GM12801 (cell line): ENCODE measurements around the gene HOXA6.

Experiments used
- TF ChIP-seq, protein P1 (sequence below): IDR thresholded peaks from one replicate; pipeline ENCODE4 v1.5.1; 2011; ENCODE audit warnings: control low read depth; ENCODE audit not compliant: insufficient read length; ENCODE audit errors: extremely low read depth

Gene HOXA6

GRCh38 chr7:27102581-27103442 lies 44.8 kb downstream of the HOXA6 start, which contains the start of gene HOXA2:
HOXA2 (minus strand) TSS chr7:27102683; CDS start chr7:27102500, 183 bp downstream.
- TF ChIP-seq, protein P1, sequence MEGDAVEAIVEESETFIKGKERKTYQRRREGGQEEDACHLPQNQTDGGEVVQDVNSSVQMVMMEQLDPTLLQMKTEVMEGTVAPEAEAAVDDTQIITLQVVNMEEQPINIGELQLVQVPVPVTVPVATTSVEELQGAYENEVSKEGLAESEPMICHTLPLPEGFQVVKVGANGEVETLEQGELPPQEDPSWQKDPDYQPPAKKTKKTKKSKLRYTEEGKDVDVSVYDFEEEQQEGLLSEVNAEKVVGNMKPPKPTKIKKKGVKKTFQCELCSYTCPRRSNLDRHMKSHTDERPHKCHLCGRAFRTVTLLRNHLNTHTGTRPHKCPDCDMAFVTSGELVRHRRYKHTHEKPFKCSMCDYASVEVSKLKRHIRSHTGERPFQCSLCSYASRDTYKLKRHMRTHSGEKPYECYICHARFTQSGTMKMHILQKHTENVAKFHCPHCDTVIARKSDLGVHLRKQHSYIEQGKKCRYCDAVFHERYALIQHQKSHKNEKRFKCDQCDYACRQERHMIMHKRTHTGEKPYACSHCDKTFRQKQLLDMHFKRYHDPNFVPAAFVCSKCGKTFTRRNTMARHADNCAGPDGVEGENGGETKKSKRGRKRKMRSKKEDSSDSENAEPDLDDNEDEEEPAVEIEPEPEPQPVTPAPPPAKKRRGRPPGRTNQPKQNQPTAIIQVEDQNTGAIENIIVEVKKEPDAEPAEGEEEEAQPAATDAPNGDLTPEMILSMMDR = no peak

DNA sequence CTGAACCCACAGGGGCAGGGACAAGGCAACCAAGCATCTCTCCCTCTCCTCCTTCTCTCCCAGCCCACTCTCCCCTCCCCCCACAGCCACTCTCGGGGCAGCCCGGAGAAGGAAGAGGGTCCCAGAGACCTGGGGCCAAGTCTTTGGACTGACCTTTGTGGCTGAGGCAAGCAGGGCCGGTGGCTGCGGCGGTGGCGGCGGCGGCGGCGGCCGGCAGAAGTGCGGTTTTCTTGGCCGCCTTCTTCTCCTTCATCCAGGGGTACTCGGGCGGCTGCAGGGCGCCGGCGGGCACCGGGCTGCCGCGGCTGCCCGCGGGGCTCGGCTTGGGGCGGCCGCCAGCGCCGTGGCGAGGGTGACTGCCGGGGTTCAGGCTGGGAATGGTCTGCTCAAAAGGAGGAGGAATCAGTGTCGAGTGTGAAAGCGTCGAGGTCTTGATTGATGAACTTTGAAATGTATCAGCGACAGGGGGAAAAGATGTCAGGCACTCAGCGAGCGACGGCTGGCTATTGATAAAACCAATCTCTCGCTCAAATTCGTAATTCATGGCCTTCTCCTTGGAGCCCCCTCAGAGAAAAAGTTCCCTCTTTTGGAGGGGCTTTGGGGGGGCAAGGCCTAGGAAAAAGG lies 45.5 kb downstream of the HOXA6 start:
- TF ChIP-seq, protein P1 = no peak

DNA sequence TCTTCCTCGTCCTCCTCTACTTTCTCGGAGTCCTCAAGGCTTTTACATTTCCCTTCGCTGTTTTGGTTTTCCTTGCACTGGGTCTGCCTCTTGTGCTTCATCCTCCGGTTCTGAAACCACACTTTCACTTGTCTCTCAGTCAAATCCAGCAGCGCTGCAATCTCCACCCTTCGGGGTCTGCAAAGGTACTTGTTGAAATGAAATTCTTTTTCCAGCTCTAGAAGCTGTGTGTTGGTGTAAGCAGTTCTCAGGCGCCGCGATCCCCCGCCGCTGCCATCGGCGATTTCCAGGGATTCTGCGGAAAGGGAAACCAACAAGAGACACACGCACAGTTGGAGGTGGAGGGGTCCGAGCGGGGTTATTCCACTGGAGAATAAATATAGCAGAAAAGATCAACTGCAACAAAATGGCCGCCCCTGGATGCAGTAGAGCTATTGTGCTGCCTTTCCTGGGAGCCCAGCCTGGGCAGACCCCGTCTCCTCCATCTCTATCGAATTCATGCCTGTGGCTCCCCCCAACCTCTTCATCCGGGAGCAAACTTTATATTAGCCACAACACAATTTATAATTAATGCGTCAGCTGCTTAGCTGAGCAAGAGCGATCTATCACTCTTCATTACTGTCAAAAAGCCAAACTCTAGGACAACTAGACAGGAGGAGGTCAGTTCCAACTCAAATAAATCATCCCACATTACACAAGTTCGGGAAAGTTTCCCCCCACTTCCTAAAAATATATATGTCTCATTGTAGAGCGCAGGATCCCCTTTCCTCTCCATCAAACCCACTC lies 46.2 kb downstream of the HOXA6 start:
- TF ChIP-seq, protein P1 = no peak

DNA sequence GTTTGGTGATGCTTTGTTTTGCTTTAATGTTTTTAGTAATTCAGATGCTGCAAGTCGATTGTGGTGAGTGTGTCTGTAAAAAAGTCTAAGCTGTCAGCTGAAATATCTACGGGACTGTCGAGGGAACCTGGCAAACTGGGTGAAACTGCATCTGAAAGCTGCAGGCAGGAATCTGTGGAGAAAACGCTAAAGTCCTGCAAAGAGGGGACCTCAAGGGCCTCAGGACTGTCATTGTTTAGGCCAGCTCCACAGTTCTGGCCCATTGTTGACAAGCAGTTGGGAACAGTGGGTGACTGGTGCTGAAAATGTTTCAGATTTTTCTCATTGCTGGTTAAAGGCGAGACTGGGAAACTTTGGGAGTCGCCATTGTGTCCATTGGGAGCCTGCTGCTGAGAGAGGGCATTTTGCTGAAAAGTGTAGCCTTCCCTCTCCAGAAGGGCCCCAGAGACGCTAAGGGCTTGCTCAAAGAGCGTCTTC lies 46.8 kb downstream of the HOXA6 start:
- TF ChIP-seq, protein P1 = no peak

GRCh38 chr7:27099453-27100370 lies 47.9 kb downstream of the HOXA6 start:
- TF ChIP-seq, protein P1 = no peak

- TF ChIP-seq, protein P1 = no peak
These were observed 48.8 kb downstream of the HOXA6 start for GRCh38 chr7:27098578-27099451.
